ENCODE measurements around the gene MEGF8.

Gene MEGF8, protein sequence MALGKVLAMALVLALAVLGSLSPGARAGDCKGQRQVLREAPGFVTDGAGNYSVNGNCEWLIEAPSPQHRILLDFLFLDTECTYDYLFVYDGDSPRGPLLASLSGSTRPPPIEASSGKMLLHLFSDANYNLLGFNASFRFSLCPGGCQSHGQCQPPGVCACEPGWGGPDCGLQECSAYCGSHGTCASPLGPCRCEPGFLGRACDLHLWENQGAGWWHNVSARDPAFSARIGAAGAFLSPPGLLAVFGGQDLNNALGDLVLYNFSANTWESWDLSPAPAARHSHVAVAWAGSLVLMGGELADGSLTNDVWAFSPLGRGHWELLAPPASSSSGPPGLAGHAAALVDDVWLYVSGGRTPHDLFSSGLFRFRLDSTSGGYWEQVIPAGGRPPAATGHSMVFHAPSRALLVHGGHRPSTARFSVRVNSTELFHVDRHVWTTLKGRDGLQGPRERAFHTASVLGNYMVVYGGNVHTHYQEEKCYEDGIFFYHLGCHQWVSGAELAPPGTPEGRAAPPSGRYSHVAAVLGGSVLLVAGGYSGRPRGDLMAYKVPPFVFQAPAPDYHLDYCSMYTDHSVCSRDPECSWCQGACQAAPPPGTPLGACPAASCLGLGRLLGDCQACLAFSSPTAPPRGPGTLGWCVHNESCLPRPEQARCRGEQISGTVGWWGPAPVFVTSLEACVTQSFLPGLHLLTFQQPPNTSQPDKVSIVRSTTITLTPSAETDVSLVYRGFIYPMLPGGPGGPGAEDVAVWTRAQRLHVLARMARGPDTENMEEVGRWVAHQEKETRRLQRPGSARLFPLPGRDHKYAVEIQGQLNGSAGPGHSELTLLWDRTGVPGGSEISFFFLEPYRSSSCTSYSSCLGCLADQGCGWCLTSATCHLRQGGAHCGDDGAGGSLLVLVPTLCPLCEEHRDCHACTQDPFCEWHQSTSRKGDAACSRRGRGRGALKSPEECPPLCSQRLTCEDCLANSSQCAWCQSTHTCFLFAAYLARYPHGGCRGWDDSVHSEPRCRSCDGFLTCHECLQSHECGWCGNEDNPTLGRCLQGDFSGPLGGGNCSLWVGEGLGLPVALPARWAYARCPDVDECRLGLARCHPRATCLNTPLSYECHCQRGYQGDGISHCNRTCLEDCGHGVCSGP (N-terminal part only)

DNA sequence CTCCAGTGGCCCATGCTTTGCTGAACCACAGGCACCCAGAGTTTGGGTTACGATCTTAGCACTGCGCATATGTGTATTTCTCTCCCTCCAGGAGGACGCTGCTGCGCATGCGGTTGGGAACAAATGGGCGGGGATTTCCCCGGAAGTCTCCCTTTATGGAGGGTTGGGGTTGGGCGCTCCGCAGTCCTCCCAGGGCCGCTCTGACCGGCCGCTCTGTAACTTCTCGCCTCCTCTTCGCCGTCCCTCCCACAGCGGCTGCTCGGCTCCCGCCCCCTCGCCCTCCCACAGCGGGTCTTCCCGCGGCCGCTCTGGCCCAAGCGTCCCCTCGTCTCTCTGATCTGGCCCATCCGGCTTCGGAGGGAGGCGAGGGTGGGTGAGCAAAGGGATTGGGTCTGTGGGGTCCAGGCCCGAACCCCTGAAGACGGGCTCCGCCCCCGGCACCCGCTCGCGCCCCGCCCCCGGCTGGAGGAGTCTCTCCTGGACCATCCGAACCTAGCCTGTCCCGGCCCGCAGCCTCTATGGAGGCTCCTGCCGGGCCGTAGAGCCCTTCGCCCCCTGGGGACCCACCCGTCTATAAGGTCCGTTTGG is at the start of gene MEGF8:
Gene MEGF8, plus strand, starts transcription at position 328 of the 588 bp plus-strand sequence. CDS start 609 bp downstream, outside the sequence.
- peak; percentile 98 for DNase-seq

DNA sequence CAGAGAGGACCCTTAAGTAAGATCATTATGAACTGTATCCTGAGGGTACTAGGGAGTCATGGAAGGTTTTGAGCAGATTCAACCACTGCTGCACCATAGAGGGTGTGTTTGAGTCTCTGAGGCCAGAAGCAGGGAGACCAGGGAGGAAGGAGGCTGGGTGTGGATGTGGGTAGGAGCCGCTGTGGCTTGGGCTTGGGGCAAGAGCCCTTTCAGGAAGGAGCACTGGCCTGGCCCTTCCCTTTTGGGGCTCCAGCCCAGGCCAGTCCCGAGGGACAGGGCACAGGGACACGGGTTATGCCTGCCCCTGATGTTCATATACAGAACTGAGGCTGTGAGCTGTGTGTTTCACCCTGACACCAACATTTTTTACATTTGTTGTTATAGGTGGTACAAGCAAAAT is 49.2 kb upstream of the MEGF8 start:
- no peak for DNase-seq

DNA sequence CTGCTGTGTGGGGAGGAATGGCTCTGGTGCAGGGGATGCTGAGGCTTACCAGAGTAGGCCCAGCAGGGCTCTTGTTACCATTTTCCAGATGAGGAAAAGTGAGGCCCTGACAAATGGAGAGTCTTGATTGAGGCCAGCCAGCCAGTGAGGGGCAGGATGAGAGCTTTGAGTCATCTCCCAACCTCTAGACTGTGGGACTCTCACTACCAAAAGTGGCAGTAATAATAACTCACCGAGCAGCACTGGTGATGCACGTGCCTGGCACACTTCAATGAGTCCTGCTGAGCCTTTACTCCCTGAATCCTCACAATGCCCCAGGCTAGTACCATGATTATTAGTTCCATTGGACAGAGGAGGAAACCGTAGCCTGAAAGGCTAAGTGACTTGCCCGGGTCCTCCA is 48.6 kb upstream of the MEGF8 start:
- no peak for DNase-seq

DNA sequence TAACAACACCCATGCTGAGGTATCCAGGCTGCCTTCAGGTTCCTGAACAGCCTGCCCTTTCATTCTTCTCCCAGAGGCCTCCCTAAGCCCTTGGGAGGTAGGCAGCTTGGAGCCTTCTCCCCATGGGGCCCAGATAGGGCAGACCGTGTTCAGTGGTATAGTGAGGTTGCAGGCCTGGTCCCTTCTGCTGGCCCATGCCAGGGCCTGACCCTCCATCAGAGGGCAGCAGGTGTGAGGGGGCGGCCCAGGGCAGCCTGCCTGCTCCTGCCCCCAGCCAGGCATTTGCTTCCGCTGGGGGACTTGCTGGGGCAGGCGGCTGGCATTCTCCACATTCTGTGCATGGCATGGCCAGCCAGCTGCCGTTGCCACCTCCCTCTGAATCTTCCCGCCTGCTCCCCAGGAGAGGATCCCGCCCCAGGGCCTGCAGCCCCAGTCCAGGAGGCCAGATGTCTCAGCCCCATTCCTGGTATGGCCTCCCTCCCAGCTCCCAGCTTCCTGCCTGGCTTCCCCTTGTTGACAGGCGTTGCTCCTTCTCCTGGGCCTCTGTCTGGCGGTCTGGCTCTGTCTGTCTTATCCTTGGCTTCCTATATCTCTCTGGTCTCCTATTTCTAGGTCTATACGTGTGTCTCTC is 47.5 kb upstream of the MEGF8 start:
- DNase-seq, result no peak

DNA sequence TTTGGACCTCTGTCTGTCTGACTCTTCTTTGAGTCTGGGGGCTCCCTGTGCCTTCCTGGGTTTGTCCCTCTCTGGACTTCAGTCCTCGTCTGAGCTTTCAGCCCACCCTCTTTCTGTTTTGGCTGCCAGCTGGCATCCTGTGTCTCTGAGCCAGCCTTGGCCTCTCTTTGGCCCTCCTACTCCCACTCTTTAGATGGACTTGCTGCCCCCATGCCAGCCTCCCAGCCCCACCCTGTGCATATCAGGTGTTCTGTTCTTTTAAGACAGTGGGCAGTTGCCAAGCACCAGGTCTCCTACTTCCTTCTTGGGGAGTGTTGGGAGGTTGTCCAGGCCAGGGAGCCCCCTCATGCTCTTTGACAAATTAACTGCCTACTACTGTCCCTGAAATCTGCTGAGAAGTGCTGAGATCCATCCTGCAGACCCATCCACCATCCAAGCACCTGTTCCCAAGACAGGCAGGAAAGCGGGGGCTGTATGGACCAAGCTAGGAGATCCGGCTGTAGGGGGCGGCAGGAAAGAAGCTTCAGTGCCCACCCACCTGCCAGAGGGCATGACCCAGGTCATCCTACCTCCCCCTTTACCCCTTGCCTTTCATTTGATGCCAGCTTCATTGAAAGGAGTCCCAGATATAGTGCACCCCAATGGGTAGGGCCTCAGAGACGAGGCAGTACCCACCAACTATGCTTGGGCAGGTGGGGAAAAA is 46.8 kb upstream of the MEGF8 start:
- DNase-seq, result no peak

DNA sequence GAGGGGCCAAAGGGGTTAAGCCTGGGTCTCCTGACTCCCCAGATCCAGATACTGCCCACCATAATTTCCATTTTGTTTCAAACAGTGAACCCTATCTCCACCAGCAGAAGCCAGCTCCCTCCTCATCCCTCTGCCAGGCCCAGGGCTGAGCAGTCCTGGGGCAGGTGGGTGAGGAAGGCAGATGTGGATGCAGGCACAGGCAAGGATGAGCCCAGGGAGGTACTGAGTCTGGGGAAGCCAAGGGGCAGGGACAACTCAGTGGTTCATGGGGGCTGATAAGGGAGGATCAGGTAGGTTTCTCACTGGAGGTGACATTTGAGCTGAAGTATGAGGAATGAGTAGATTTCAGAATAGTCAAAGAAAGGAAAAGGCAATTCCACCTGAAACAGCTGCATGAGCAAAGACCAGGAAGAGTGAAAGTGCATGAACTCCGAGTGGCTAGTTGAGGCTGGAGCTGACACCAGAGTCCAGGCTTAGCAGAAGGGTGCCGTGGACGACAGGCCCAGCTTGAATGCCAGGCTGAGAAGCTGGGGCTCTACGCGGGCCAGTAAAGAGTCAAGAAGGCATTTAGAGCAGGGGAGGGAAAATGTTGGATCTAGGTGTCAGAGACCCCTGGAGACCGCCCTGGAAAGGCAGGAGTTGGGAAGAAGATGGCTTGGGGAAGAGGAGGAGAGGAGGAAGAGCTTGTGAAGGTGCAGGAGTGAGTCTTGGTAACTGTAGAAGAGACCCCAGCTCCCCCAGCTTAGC is 46.1 kb upstream of the MEGF8 start:
- DNase-seq, result no peak

DNA sequence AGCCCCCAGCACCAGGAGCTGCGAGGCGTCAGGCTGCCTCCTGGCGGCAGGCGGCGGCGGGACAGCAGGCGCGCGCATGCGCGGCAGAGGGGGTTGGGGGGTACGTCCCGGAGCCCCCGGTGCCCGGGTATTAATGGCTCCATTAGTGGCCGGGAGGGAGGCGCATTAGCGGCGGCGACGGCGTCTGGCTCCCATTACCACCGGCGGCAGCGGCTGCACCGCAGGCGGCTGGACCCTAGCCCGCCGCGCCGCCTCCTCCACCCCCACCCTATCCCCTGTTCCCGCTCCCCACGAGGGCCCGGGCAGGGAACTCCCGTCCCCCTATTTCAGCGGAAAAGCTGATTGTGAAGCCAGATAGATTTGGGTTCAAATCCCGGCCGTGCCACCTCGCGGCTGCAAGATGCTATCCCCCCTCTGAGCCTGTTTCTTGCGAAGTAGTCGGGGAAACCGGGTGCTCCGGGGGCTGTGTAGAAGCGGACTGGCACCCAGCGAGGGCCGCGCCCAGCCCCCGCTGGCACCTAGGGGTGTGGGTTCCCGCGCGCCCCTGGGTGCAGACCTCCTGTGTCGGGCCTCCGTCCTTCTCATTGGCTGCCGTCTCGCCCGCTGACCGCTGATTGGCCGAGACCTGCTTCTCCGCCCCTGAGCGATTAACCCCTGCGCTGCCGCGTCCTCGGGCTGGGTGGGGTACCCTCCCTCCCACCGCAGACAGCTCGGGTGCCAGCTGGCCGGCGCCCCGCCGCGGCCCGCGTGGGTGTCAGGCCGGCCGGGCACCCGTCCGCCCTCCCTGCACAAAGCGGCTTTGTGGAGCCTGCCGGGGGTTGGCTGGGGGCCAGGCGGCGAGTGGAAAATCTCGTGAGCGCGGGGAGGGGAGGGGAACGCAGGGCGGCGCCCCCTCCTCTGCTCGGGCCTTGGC is 45.3 kb upstream of the MEGF8 start:
- peak; percentile 89 for DNase-seq

DNA sequence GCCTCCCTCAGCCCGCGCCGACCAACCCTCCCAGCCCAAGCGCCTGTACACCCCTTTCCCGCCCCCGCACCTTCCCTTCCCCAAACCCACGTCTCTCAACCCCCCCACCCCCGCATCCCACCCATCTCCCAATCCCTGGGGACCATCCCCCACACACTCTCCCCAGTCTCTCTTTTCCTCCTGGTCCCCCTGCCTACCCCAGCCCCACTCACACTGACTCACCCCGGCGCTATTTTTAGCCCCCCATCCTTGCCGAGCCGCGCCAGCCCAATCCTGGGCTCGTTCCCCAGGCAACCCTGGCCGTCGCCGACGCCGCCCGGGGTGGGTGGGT is 44.7 kb upstream of the MEGF8 start:
- DNase-seq, result no peak

DNA sequence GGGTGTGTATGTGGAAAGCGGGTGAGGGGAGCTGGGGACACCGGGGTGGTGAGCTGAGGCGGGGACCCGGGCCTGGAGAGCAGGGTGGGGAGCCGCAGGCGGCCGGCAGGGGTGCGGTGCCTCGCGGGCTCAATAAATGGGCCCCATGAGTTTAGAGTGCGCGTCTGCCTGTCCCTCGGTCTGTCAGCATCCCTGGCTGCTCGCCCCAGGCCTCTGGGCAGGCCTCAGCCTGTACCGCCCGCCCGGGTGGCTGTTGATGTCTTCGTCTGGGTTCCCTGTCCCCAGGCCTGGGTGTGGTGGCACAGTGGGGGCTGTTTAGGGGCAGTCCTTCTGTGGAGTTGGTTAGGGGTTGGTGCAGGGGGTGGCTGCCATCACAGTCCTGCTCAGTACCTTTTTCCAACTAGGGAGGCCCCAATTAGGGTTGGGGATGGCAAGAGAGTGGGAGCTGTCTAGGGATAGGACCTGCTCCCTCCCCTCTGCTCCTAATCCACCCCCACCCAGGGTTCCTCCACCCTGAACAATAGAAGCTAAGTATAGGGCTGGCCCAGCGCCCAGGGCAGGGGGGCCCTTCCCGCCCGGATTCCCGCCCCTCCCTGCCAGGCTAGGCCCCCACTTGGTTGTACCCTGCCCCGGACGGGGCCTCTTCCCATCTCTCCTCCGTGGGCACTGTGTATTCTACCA is 44.1 kb upstream of the MEGF8 start:
- peak; percentile 29 for DNase-seq

DNA sequence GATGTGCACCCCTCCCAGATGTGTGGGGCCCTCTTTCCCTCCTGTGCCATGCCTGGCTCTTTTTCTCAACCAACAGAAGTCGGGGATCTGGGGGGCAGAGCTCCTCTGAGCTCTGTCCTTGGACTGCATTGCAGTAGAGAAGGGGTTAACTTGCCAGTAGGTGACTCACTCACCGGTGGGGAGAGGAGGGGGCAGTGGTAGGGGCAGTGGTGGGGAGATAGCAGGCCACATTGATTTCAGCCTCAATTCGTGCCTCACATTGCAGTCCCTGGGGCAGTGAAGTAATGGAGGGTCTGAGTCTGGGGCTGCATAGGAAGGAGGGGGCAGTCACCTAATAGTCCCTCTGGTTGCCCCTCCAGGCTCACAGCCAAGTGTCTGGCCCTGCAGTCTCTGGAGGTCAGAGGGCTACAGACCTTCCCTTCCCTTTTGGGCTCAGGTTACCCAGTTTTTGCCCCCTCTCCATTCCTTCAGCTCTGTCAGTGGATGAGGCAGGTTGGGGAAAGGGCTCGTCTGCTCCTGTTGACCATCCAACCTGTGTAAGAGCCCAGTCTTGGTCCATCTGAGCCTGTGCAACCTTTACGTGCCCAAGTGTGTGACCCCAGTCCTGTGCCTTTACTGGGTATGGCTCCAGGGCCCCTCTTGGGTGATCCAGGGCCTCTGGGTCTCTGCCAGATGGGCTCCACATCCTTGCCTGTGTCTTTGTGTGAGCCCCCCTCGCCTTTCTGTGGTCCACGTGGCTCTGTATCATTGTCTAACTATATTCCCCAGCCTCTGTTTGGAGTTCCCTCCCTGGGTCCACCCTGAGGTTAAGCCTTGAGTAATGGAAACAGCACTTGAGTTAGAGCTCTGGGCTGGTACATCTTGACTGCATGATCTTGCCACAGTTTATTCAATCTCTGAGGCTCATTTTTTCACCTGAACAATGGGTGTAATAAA is 43.3 kb upstream of the MEGF8 start:
- DNase-seq, result no peak

DNA sequence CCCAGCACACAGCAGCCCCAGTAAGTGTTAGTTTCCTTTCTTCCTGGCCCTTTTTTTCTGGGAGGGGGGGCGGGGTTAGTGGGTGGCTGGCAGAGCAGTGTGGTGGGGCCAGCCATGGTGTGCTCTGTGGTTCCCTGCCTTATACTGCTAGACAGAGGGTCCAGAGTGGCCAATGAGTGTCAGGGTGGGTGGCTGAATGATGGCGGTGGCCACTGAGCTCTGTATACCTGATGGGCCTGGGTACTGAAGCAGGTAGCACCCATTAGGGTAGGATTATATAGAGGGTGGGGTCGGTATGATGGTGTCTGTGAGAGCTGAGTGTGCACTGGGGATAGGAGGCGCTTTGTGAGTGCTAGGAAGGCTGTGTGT is 42.6 kb upstream of the MEGF8 start:
- no peak for DNase-seq

DNA sequence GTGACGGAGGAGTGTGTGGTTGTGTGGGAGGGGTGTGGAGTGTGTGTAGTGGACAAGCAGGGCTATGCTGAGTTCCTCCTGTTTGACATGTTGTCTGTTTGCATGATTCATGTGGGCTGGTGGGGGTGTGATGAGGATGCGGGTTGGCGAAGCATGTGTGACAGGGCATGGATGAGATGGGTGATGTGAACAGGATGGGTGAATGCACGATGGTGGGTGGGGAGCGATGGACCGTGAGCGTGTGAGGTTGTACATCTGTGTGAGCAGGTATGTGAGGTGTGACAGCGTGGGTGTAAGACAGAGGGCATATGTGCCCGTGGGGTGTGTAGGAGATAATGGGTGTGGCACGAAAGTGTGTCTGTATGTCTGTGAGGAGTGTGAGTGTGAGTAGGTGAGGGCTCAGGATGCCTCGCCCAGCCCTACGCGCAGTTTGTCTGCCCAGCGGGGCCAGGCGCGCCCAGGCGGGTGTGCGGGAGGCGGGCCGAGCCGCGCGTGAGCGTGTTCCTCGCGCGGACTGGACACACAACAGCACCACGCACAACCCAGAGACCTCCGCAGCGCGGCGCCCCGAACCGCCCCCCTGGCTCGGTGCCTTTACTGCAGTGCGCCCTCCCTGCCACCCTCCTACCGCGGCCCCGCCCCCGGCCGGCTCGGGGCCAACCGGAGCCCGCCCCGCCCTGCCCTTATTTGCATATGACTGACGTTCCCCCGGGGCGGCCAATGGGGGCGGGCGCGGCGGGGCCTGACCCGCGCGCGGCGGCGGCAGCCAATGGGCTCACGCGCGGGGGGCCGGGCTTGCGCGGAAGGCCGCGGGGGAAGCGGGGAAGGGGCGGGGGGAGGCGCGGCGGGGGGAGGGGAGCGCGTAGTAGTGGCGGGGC is 42.0 kb upstream of the MEGF8 start:
- DNase-seq, result peak; percentile 96

DNA sequence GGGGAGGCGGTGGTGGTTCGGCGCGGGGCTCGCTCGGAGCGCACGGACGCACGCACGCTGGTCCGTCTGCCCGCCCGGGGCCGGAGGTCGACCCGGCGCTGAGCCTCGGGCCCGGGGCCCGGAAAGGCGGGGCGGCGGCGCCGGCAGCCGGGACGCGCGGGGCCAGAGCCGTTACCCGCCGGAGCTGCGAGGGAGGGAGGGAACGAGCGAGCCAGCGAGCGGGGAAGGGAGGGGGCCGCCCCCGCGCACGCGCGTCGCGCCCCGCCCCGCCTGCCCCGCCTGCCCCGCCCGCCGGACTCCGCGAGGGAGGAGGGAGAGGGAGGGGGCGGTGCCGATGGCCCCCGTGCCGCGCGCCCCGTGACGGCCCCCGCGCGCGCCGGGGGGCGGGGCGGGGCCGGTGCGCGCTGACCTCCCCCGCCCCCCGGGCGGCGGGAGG is 41.4 kb upstream of the MEGF8 start:
- DNase-seq, result peak; percentile 89

DNA sequence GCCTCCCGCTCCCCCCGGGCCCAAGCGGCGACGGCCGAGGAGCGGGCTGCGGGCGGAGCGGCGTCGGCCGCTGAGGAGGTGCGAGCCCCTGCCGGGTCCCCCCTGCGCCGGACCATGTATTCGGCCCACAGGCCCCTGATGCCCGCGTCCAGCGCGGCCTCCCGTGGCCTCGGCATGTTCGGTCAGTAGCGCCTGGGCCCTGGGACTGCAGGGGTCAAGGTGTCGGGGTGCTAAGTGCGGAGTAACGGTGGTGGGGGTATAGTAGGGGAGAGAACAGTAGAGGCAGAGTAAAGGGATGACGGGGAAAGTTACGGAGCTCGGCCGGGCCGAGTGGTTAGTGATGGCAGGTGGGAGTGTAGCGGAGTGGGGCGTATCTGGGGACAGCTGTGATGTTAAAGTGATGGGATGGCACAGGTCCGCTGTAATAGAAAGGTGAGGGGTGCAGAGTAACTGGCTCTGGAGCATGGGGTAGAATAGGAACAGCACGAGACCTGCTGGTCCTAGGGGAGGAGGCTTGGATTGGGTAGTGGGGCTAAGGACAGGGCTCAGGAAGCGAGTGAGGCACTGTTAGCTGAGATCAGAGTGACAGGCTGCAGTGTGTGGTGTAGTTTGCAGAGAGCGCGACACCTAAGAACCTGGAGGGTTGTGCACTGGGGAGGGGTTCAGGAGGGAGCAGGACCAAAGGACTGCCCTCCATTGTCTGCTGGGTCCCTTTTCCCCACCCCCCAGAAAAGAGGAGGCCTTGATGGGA is 40.7 kb upstream of the MEGF8 start:
- no peak for DNase-seq

DNA sequence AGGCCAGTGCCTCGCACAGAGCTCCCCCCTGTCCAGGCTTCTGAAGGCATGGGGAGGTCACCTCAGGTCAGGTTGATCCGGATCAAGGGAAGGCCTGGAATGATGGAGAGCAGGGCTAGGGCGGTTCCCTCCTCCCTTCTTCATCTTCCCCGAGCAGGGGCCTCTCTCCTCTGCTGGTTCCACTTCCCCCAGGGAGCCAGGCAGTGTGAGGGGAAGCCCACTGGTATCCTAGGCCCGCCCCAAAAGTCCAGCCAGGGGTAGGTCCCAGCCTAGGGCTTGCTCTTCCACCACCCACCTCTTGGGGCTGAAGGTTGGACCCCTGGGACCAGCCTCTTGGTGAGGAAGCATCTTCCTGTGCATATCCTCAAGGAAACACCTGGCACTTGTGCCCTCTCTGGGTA is 39.9 kb upstream of the MEGF8 start:
- peak; percentile 29 for DNase-seq

DNA sequence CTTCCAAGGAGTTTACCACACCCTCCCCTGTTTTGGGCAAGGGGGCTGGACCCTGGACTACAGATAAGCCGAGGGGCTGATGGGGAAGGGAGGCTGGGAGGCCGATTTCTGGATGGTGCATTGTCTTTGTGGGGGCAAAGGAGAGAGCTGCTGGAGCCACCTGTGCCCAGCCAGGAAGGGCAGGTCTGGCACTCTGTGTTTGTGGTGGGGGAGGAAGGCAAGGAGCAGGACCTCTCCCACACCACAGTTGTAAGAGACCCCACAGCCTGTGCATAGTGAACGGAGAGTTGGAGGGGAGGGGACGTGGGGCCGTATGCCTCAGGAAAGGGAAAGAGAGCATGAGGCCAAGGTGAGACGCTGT is 39.5 kb upstream of the MEGF8 start:
- no peak for DNase-seq

All from CD4-positive, alpha-beta T cell treated with Interferon gamma for 1 hour (primary cell).